Daoy (cell line): ENCODE data around the gene CIP2A. TPM values are rescaled to one million over a fixed set of nuclear protein-coding genes. Genes with fewer than 3 reads are reported as not detected.

Source experiments
- DNase-seq: peaks from one replicate; pipeline ENCODE4 v3.0.0-alpha.2; 2015; ENCODE audit warnings: low read depth
- total RNA-seq: library from RNA; depleted of rRNA; stranded (reverse); fragments of >200 nt; shearing (Covaris generic); gene quantifications from 2 replicates; pipeline ENCODE4 v1.2.3, GENCODE V29; 2014

CIP2A gene
- total RNA-seq, 1 experiment from 2014 or later: 59.8 TPM

DNA sequence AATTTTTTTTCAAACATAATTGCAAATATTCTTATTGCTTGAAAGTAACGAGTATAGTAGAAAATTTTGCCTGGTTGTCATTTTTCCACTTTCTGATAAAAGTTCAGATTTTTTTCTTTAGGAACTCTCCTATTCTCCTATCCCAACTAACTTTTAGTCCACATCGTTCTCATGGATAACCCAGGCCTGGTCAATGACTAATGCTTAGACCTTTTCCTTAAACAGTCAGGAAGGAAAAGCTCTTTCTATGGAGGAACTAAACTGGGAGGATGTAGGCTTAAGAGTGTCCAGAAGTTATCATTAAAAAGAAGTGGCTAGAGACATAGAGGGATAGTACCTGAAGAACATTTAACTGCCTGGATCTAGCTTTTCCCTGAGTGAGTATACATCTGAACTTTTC is 26.7 kb downstream of the CIP2A start:
- DNase-seq: no peak

DNA sequence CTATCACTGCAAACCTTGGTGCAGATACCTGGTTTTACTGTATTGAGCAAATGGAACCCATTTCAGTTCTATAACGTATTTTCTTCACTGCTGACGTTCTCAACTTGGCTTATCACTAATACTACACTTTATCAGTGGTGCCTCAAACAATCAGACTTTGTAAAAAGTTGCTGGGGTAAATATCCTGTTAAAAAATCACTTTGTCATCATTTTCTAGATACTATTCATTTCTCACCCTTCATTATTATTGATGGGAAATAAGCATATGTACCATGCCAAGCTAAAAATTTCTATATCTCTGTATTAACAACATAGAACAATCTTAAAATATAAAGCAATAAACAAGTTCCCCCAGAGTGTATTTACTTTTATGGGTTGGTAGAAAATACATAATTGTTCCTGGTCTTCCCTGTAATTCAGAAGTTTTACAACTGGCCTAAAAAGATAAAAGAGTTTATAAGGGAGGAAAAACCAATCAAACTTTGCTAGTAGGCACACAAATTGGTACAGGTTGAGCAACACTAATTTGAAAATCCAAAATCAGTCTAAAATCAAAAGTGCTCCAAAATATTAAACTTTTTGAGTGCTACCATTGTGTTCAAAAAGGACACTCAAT is 33.2 kb downstream of the CIP2A start:
- no peak for DNase-seq

DNA sequence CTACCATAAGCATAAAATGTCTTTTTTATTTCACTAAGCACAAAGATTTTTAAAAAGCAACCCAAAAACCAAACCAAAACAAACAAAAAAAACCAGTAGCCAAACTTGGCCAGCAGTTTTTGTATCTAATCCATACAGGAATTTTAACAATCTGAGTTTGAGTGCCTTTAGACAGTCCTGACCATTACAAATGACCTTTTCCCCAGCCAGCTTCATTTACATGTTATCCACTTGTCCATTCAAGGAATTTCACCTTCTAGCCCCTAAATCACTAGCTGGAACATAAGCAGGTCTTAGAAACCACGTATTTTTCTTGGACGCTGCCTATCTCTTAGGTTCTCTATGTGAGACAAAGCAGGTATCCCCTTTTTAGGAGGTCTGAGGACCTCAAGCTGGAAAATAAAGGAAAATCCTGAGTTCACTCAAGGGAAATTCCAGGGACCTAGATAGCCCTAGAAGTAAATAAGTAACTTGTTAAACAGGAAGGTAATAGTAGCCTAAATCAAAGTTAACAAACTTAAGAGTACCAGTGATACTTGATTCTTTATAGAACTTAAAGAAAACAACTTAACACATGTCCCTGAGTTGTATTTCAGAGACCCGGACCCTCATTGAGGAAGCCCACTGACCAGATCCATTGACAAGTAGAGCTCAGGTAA is 34.2 kb downstream of the CIP2A start:
- DNase-seq: no peak

DNA sequence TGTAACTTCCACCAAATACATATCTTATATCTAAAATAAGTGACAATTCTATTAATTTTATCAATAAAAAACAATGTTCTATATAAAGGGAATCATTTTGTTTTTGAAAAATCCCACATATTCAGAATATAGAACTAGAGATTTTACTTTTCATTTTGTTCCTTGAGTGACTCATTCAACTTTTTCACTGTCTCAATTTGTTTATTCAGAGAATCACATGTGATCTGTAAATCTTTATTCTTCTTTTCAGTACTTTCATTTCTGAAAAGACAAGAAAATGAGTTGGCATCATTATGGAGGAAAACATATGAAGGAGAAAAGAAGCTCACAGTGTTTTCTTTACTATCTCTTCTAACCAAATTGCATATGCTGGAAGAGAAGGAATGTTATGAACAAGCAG is 35.0 kb downstream of the CIP2A start:
- DNase-seq: no peak

DNA sequence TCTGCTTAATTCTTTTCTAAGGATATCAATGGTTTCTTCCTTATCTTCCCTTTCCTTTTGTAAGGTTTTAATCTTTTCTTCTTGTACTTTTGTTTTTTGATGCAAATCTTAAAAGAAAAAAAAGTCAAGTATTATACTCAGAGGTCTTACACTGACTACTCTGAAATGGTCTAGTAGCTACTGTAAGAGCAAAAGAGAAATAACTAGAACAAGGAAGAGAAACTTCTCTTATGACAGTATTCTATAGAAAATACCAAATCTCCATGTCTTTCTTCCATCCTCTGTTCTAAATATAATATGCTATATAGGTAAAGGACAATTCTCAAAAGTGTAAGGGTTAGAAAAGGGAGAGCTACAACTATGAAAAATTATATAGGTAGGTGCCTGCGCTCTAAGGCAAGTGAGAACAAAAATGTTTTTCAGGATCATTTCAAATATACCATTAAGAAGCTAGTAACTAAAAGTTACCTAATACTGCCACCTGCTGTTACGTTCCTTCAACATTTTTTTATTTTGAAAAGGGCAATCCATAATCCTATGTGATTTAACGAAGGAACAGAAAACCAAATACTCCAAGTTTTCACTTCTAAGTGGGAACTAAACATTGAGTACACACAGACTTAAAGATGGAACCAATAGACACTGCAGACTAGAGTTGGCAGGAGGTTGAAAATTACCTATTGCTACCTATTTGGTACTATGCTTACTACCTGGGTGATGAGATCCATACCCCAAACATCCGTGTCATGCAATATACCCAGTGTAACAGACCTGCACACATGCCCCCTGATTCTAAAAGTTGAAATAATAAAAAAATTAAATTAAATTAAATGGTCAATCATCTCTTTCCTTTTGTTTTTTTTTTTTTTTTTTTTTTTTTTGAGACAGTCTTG is 36.7 kb downstream of the CIP2A start:
- no peak for DNase-seq

DNA sequence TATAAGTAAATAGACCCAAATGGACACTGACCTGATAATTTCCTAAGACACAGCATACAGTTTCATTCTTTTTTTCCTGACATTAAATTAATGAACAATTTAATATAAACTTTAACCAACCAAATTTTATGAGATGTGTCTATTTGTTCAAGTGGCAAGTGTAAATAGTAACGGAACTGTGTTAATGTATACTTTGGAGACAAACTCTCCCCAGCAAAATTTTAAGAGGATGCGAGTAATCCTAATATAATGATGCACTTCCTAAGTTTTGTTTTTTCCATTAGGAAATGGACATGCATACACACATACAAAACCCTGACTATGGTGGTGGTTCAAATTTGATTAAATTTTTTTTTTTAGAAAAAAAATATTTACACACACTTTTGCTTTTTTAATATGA is 40.4 kb downstream of the CIP2A start:
- DNase-seq: no peak

DNA sequence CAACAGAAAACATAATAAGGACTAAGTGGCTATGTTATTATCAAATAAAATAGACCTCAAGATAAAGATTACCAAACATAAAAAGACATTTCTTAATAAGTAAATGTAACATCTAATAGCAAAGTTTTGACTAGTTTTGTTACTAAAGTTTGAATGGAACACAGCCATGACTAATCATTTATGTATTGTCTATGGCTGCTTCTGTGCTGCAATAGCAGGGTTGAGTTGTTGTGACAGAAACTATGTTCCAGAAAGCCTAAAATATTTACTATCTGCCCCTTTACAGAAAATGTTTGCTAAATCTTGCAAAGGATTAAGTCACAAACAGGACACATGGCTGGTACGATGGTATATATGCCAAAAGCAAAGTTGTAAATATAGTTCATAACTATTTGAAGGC is 40.9 kb downstream of the CIP2A start:
- no peak for DNase-seq

DNA sequence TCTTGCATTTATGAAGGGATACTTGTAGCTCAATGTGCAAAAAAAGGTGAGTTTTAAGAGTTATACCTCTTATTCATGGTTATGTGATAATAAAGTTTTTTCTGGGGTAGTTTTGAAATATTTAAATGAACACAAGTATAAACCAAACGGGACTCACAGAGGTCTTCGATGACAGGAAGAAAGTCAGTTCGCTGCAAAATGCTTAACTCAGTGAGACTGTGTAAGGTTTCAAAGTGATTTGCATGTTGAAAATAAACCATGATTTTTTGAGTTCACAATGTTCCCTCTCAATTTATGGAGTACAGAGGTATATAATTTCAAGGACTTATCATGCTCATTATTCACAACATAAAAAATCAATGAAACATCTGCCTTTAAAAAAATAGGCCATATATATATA is 42.5 kb downstream of the CIP2A start:
- DNase-seq: no peak

DNA sequence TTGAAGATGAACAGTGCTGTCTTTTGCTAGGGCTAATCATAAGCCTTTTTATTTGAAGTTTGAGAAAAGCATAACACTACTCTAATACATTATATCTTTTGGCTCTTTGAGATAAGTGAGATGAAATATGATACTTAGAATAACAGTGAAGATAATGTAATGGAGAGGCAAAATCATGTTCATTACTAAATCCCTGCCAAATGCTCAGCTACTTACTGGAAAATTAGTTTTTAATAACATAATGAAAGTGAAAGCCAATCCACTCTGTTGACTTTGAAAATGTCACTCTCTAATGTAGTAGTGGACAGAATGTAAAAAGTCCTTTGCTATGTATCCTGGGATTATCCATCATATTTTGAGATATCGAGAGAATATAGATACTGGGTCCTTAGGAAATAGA is 43.0 kb downstream of the CIP2A start:
- DNase-seq: no peak

DNA sequence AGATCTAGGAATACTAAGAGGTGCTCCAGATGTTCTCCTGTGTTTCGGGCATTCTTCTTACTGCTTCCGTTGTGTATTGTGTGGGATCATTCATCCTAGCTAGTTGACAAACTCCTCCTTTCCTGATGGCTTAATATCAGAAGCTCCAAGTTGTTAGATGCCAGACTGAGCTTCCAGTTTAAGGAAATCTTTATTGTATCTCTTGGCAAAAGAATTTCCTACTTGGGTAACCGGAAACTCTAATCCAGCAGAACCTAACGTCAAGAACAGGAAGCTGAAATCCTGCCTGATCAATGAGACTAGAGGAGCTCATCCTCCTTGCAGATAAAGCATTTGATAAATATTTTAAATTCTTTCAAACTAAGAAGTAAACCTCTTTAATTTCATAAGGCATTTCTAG is 51.2 kb downstream of the CIP2A start:
- no peak for DNase-seq

DNA sequence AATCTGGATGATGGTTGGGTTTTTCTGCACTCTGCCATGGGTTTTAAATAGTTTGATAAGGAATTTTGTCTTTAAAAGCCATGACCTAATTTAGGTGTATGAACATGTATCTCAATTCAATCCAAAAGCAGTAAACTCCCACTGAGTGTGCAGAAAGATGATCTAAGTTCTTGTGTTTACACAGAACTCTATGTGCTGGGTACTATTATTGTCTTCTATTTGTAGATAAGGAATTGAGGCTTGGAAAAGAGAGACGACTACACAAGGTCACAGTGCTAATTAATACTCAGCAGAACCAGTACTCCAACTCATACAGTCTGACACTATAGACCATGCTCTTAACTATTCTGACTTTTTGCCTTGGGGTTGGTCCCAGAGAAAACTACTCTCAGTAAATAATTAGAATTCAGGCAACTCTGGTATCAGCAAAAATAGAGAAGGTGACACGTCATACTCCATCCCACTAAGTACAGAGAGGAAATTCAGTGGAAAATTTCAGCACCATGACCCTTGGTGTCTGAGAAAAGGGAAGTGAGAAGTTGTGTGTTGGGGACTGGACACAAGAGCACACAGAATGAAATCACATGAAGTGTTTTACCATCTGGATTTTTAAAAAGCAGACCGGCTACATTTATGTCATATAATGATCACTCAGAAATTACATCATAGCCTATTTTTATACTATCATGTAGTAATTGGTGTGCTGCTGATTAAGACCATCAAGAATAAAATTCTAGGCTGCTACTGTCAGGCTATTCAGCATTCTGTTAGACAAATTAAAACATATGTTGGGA is 60.6 kb downstream of the CIP2A start:
- no peak for DNase-seq

DNA sequence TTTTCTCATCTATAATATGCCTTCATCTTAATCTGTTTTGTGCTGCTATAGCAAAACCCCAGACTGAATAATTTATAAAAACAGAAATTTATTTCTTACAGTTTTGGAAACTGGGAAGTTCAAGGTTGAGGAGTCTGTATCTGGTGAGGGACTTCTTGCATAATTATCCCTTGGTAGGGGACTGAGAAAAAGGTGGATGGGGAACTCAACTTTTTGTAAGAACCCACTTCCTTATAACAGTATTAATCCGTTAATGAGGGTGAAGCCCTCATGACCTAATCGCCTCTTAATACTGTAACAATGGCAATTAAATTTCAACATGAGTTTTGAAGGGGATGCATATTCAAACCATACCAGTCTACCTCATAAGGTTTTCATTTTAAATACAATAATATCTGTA is 61.4 kb downstream of the CIP2A start:
- DNase-seq: no peak

DNA sequence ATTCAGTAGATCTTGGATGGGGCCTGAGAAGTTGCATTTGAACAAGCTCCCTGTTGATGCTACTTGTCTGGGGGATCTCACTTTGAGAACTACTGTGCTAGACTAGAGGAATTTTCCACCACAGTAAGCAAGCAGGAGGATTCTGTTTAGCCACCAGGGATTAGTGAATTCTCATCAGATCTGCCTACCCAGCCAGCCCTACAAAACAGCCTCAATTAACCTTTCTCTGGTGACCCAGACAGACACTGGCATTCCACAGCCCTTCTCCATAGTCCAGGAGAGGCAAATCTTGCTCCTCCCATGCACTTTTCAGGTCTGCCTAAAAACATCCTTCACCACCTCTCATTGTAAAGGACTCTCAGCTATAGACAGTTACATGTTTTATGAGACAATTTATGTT is 62.1 kb downstream of the CIP2A start:
- no peak for DNase-seq

DNA sequence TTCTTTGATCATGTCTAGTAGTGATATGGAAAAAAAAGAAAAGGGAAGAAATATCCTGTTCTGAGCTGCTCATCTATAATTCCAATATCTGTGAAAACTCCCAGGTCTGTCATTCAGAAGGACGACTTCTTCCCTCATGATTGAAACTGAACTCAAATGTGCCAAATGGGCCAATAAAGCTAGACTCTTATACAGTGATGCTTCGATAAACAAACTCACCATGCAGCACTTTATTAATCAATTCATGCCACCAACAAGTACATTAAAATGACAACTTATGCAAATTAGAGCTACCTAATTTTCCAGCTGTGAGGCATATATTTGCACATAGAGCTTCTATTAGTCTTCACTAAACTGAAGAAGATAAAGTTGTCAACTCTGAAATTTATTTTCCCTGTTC is 63.3 kb downstream of the CIP2A start:
- no peak for DNase-seq

DNA sequence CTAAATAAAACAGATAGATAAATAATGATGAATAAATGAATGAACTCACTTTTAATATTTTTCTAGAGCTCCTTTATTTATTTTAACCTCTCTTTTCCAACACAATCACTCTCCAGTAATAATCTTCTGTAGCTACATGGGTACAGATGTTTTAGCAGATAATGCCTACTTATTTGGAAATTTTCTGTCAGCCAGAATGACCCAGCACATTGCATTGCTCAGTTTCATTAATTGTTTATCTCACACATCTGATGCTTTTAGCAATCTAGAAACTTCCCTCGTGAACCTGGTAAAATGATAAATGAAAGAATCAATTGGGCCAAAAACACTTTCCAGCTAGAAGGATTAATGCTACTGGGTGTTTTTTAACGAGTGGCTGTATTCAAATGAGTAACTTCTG is 64.0 kb downstream of the CIP2A start:
- no peak for DNase-seq

DNA sequence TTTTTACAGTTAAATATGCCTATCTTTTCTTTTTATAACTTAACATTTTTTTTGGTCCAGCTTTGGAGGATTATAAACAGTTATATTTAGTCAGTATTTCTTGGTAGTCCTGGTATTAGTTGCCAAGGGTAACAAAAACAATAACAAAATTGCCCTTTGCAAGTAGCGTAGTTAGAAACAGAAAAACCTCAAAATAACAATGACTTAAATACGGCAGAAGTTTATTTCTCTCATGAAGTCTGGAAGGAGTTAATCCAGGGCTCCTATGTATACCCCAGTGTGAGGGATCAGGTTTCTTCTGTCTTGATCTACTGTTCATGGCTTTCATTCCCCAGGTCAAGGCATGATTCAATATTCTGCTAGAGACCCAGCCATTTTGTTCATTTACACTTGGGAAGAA is 64.7 kb downstream of the CIP2A start:
- no peak for DNase-seq

DNA sequence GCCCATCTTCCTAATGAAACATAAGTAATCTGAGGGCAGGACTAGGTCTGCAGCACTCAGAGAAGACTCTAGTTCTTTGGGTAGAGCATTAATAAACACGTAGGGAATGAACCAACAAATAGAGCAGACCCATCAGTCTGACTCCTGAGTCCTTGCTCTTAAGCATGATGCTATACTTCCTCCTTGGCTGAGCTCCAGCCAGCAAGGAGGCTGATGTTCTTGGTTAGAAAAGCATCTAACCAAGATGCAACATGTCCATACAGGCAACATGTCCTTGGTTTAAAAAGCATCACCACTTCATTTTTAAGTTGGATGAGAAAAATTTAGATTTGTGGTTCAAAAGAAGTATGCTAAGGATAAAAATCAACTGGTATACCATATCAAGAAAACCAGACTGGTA is 70.3 kb downstream of the CIP2A start:
- no peak for DNase-seq

DNA sequence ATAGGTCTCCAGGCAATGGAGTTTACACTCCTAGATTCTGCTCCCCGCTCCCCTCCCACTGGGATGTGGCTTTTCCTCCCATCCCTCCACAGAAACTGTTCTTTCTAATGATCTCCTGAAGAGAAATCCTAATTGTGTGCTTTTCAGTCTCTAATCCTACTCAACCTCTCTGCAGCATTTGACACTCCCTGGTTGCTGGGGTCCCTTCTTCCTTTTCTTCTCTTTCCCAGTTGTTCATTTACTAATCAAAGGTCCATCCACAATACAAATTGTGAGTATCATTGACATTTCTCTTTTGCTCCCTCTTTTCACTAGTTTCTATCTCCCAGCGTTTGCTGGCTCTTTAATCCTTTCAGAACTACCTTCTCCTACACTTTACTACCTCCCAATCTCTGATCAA is 72.4 kb downstream of the CIP2A start:
- no peak for DNase-seq

DNA sequence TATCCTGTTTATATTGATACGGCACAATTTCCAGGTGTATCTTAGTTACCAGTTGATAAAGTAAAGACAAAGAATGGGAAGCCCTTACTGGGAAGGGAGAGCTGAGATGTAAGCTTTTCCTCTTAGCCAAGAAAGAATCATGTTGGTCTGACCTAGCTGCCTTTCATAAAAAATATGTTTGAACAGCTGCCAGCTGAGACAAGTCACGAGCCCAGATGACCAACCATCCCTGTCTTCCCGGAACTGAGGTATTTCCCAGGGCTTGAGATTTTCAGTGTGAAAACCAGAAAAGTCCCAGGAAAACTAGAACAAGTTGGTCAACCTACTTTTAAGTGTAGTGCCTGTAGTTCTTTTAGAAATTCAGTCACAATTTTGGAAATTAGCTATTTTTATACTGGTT is 75.3 kb downstream of the CIP2A start:
- no peak for DNase-seq

DNA sequence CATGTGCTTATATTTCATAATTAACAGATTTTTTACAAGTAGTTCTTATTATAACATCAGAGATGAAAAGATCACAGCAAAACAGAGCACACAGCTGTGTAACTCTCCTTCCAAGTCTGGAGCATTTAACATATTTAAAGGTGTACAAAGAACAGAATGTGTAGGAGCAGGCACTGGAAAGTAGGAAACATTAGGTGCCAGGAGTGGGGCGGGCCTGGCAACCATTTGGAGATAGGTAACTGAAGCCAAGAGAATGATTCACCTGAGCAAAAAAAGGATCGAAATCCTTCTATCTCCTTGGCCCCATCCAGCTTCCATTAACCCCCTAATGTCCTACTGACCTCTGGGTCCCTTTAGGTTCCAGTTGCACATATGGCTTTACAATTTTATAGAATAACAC is 76.6 kb downstream of the CIP2A start:
- DNase-seq: no peak

DNA sequence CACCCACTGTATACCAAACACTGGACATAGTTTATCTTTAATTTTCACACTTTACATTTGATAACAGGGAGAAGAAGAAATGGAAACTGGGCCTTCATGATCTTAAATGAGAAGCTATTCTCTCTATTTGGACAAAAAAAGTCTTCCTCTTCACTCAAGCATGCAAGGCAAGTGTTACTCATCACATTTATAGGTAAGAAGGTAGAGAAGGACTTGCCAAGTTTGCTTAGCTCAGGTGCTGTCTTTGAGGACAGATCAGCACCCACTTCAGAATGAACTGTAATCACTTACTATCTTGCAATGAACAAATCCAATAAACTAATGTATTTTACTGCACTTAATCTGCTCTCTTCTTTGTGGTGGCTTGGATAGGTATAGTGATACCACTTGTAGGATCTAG is 77.7 kb downstream of the CIP2A start:
- DNase-seq: no peak

DNA sequence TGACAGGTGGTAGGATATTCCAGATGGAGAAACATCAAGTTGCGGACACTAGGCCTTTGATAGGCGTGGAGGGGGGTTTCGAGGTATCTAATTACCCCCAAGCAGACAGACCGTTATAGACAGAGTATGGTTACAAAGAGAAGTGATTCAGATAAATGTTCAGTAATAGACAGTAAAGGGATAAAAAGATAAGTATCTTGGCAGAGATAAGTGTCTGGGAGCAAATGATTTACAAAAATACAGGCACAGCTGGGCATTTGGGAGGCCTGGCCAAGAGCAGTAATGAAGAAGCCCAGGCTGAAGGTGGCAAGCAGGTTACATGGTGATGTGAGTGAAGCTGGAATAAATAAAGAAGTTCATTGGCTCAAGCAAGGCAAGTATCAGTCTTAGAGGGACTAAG is 78.2 kb downstream of the CIP2A start:
- DNase-seq: no peak
